ENCODE results near the gene CDH22.

The CDH22 gene

GRCh38 chr20:46265539-46265938, 42.8 kb downstream of the CDH22 start:
- DNase-seq = no peak

GRCh38 chr20:46264391-46265266, 43.7 kb downstream of the CDH22 start:
- DNase-seq = no peak

- DNase-seq = no peak
Observed at GRCh38 chr20:46261456-46262253, 46.6 kb downstream of the CDH22 start.

GRCh38 chr20:46260936-46261454, 47.3 kb downstream of the CDH22 start:
- DNase-seq = no peak

GRCh38 chr20:46260480-46260879, 47.8 kb downstream of the CDH22 start:
- DNase-seq = no peak

- no peak for DNase-seq
Observed at GRCh38 chr20:46259260-46259859, 48.9 kb downstream of the CDH22 start.

GRCh38 chr20:46257887-46258286, 50.4 kb downstream of the CDH22 start:
- DNase-seq = no peak

GRCh38 chr20:46256293-46256692, 52.0 kb downstream of the CDH22 start:
- DNase-seq = no peak

GRCh38 chr20:46255440-46256104, 52.7 kb downstream of the CDH22 start:
- DNase-seq = no peak

GRCh38 chr20:46253391-46253790, 54.9 kb downstream of the CDH22 start:
- DNase-seq = no peak

- no peak for DNase-seq
Observed at GRCh38 chr20:46252352-46253091, 55.8 kb downstream of the CDH22 start.

- DNase-seq = no peak
Observed at GRCh38 chr20:46251211-46251673, 57.1 kb downstream of the CDH22 start.

- no peak for DNase-seq
Observed at GRCh38 chr20:46250772-46251171, 57.5 kb downstream of the CDH22 start.

GRCh38 chr20:46249671-46250070, 58.6 kb downstream of the CDH22 start:
- no peak for DNase-seq

GRCh38 chr20:46246559-46246958, 61.7 kb downstream of the CDH22 start:
- no peak for DNase-seq

- DNase-seq = no peak
Observed at GRCh38 chr20:46243707-46244628, 64.3 kb downstream of the CDH22 start.

- no peak for DNase-seq
Observed at GRCh38 chr20:46242390-46242789, 65.9 kb downstream of the CDH22 start.

- DNase-seq = no peak
Observed at GRCh38 chr20:46240881-46241280, 67.4 kb downstream of the CDH22 start.

- DNase-seq = no peak
Observed at GRCh38 chr20:46240065-46240464, 68.2 kb downstream of the CDH22 start.

- no peak for DNase-seq
Observed at GRCh38 chr20:46237736-46238135, 70.6 kb downstream of the CDH22 start.

- no peak for DNase-seq
Observed at GRCh38 chr20:46237227-46237626, 71.1 kb downstream of the CDH22 start.
